HepG2 (cell line): ENCODE results near the gene SCUBE1. TPM values are rescaled to one million over a fixed set of nuclear protein-coding genes. Genes with fewer than 3 reads are reported as not detected.

Experiments
- ATAC-seq: fragments of 200-7000 bp; cut with Tn5 transposase; 3 replicates; pipeline ENCODE4 v1.9.1; 2020; ENCODE audit warnings: mild to moderate bottlenecking, moderate library complexity
- BruUV-seq: library from RNA; stranded (reverse); fragments of 400-500 nt; replicated peaks from 2 replicates; lab custom pipeline; 2021; lab: Mats Ljungman, UMichigan
- CTCF ChIA-PET: fragments of 300-600 bp; formaldehyde crosslinking; extraction: SDS; loops from one replicate; lab custom pipeline; 2021; ENCODE audit warnings: low total read pairs, inconsistent platforms, low intra/inter-chr PET ratio; lab: Yijun Ruan, JAX
- POLR2A ChIA-PET: fragments of 350-600 bp; sonication (Branson Sonifier 250); formaldehyde crosslinking; loops from one replicate; lab custom pipeline; 2020; ENCODE audit warnings: antibody characterized with exemption, inconsistent platforms; lab: Yijun Ruan, JAX
- DNase-seq: peaks from one replicate; pipeline ENCODE4 v3.0.0-alpha.2; 2015; ENCODE audit warnings: low spot score
- FAIRE-seq: peaks from 3 replicates; lab custom pipeline; 2011; peaks lifted over from hg19 to GRCh38; lab: Jason Lieb, UNC
- H2AFZ ChIP-seq: one replicate; pipeline ENCODE4 v1.6.1; 2011; ENCODE audit warnings: low read length, inconsistent platforms
- H3K27ac ChIP-seq: fragments of 300-600 bp; 3 replicates; pipeline ENCODE4 v1.8.0; 2011; ENCODE audit warnings: mixed run types, mild to moderate bottlenecking, mixed read lengths, low read length, inconsistent platforms; ENCODE audit not compliant: insufficient read depth; ENCODE audit errors: extremely low read length
- H3K27me3 ChIP-seq, 2 experiments: fragments of 200-600 bp in 1 of 2; 2 replicates in 1 of 2; 3 replicates in 1 of 2; pipeline versions ENCODE4 v1.6.0 to v1.8.0; 2011; ENCODE audit warnings: low read length in 2 of 2, mild to moderate bottlenecking in 2 of 2, moderate library complexity in 2 of 2, inconsistent platforms in 1 of 2; ENCODE audit not compliant: insufficient read depth in 2 of 2, control insufficient read depth in 1 of 2
- H3K36me3 ChIP-seq, 2 experiments: fragments of 200-600 bp in 1 of 2; replicated peaks in 1 of 2; 2 replicates in 1 of 2; 3 replicates in 1 of 2; pipeline versions ENCODE4 v1.5.1 to v1.8.0; 2011; ENCODE audit warnings: low read length in 2 of 2, inconsistent platforms in 1 of 2; ENCODE audit not compliant: insufficient read depth in 2 of 2, control insufficient read depth in 1 of 2
- H3K4me1 ChIP-seq: 2 replicates; pipeline ENCODE4 v1.5.1; 2012; ENCODE audit warnings: low read length, inconsistent platforms; ENCODE audit not compliant: insufficient read depth
- H3K4me2 ChIP-seq: 2 replicates; pipeline ENCODE4 v1.6.0; 2011; ENCODE audit warnings: low read depth, low read length, inconsistent platforms
- H3K4me3 ChIP-seq, 3 experiments: fragments of 200-600 bp in 1 of 3; sonication (generic), shearing (Covaris generic) in 1 of 3; replicated peaks in 1 of 3; 2 replicates each; pipeline ENCODE4 v1.5.1; 2011 to 2016; ENCODE audit warnings: low read length in 3 of 3, inconsistent platforms in 2 of 3, low read depth in 2 of 3, mild to moderate bottlenecking in 2 of 3, control low read depth in 1 of 3, mixed read lengths in 1 of 3; ENCODE audit not compliant: insufficient read depth in 1 of 3
- H3K79me2 ChIP-seq: one replicate; pipeline ENCODE4 v1.6.1; 2011; ENCODE audit warnings: low read length, inconsistent platforms; ENCODE audit not compliant: insufficient read depth
- H3K9ac ChIP-seq: 2 replicates; pipeline ENCODE4 v1.6.0; 2011; ENCODE audit warnings: mild to moderate bottlenecking, low read depth, low read length, inconsistent platforms; ENCODE audit not compliant: insufficient read depth
- H3K9me3 ChIP-seq: 2 replicates; pipeline ENCODE4 v1.5.1; 2012; ENCODE audit warnings: mild to moderate bottlenecking, low read length
- H4K20me1 ChIP-seq: 2 replicates; pipeline ENCODE4 v1.6.0; 2011; ENCODE audit warnings: inconsistent platforms, mild to moderate bottlenecking, low read length, moderate library complexity; ENCODE audit not compliant: insufficient read depth
- GTF2F1 ChIP-seq: fragments of 150-350 bp; IDR thresholded peaks from 2 replicates; pipeline ENCODE4 v1.6.1; 2014; ENCODE audit warnings: low read length
- HNF1B ChIP-seq: sonication (generic); formaldehyde crosslinking; IDR thresholded peaks from 2 replicates; pipeline ENCODE4 v1.5.1; 2020; ENCODE audit warnings: mild to moderate bottlenecking, moderate library complexity, missing genetic modification reagents
- JUNB ChIP-seq: sonication (generic); formaldehyde crosslinking; IDR thresholded peaks from 2 replicates; pipeline ENCODE4 v1.8.0; 2022; ENCODE audit warnings: missing genetic modification reagents, mild to moderate bottlenecking, borderline replicate concordance
- MTF1 ChIP-seq: sonication (generic); formaldehyde crosslinking; IDR thresholded peaks from 2 replicates; pipeline ENCODE4 v1.5.0; 2020; ENCODE audit warnings: missing genetic modification reagents
- RFX3 ChIP-seq: IDR thresholded peaks from 2 replicates; pipeline ENCODE4 v1.6.1; 2016; ENCODE audit warnings: missing biosample characterization, missing genetic modification reagents
- SALL2 ChIP-seq: sonication (generic); formaldehyde crosslinking; IDR thresholded peaks from 2 replicates; pipeline ENCODE4 v1.8.1; 2023; ENCODE audit warnings: mild to moderate bottlenecking, missing genetic modification reagents, inconsistent platforms
- SP1 ChIP-seq, 2 experiments: fragments of 450-650 bp in 1 of 2; sonication (generic) in 1 of 2; formaldehyde crosslinking in 1 of 2; IDR thresholded peaks; 2 replicates each; pipeline versions ENCODE4 v1.4.0 to v1.6.1; 2016 to 2020; ENCODE audit warnings: missing genetic modification reagents in 1 of 2
- ZNF576 ChIP-seq: sonication (generic); formaldehyde crosslinking; IDR thresholded peaks from 2 replicates; pipeline ENCODE4 v1.4.0; 2020; ENCODE audit warnings: mild to moderate bottlenecking, missing genetic modification reagents
- ZNF773 ChIP-seq: sonication (generic); formaldehyde crosslinking; IDR thresholded peaks from 2 replicates; pipeline ENCODE4 v1.4.0; 2020; ENCODE audit warnings: missing genetic modification reagents, borderline replicate concordance
- ZSCAN31 ChIP-seq: sonication (generic); formaldehyde crosslinking; IDR thresholded peaks from 2 replicates; pipeline ENCODE4 v1.5.0; 2020; ENCODE audit warnings: low read depth, mild to moderate bottlenecking, missing genetic modification reagents
- WGBS: methylation state at CpG from one replicate; pipeline ENCODE4 v1.1.6; 2017; ENCODE audit warnings: low lambda C conversion rate; 5-methylcytosine and 5-hydroxymethylcytosine counted together
- in situ Hi-C: cut with HindIII; loops from 2 replicates; pipeline ENCODE4 v1.10.0; 2017; ENCODE audit warnings: low pct_unique_long_range_greater_than_20kb; ENCODE audit not compliant: extremely low pct_ligation_motif_present
- intact Hi-C: fragments of 100-400 bp; cut with micrococcal nuclease; formaldehyde crosslinking; loops from one replicate; pipeline ENCODE4 v1.10.0; 2022; ENCODE audit not compliant: unreplicated experiment
- polyA plus RNA-seq, 8 experiments: library from polyadenylated mRNA; depleted of rRNA in 3 of 8; stranded (reverse) in 7 of 8; unstranded in 1 of 8; fragments of >200 nt; fragmentation: Illumina TruSeq in 4 of 8; extraction: Trizol in 4 of 8; gene quantifications; 2 replicates each; pipeline versions ENCODE4 v1.2.1 to v1.2.3, GENCODE V29; 2011 to 2016; ENCODE audit warnings: low read depth in 4 of 8, missing spikeins in 1 of 8, mixed read lengths in 1 of 8; ENCODE audit not compliant: insufficient read depth in 1 of 8
- total RNA-seq, 5 experiments: library from RNA; depleted of rRNA; stranded (reverse); fragments of >200 nt; fragmentation: Illumina TruSeq; extraction: Trizol; gene quantifications; 2 replicates each; pipeline ENCODE4 v1.2.3, GENCODE V29; 2016; ENCODE audit warnings: low read depth in 1 of 5

SCUBE1 gene
- total and polyA plus RNA-seq, 2 of the 13 experiments (the other 11 are each of a cell fraction or from before 2014, with no cell fraction given) = under 0.01 to 0.05 TPM

GRCh38 chr22:43363315-43364168 is 20.4 kb upstream of the SCUBE1 start:
- H3K4me2 ChIP-seq = no peak overlapping the region
- no peak overlapping the region for H2AFZ ChIP-seq
- no peaks in the 10 kb centered on the region for H3K79me2 ChIP-seq
- in situ Hi-C loops (no loop called here), intact Hi-C loops (no loop called here)
- TF ChIP-seq HNF1B (no peak), SALL2 (CRISPR knock-in tag) (no peak), SP1 (IDR thresholded peaks at IDR 0.05) (no peak), SP1 (CRISPR knock-in tag; IDR thresholded peaks at IDR 0.05) (no peak), GTF2F1 (no peak), MTF1 (CRISPR knock-in tag) (no peak), ZSCAN31 (CRISPR knock-in tag) (no peak), ZNF773 (CRISPR knock-in tag) (no peak), ZNF576 (CRISPR knock-in tag) (no peak), RFX3 (CRISPR knock-in tag) (no peak), JUNB (CRISPR knock-in tag) (no peak)
- no peaks in the 10 kb centered on the region for H3K36me3 ChIP-seq
- H3K4me1 ChIP-seq = no peaks in the 10 kb centered on the region
- no peaks in the 10 kb centered on the region for H3K9me3 ChIP-seq
- 0 out of 5 replicates have a peak, but pooled peaks cover 0 to 6% of the 10 kb centered on the region in 2 experiments for H3K27me3 ChIP-seq
- no peak overlapping the region for H3K4me3 ChIP-seq
- no peak overlapping the region for H3K27ac ChIP-seq
- BruUV-seq = no TSS peak
- ChIA-PET POLR2A (no interaction called here), CTCF (no interaction called here)
- FAIRE-seq (no peak), DNase-seq (no peak), ATAC-seq (no peak)
- WGBS = 39% methylated on average over 27 of the region's 27 CpGs
- H4K20me1 ChIP-seq = no peaks in the 10 kb centered on the region
- H3K9ac ChIP-seq = no peak overlapping the region
